Kidney (tissue), 14 donors: Measurements from ENCODE around the gene ANO2. TPM values are rescaled to one million over a fixed set of nuclear protein-coding genes. Genes with fewer than 3 reads are reported as not detected.
A peak's percentile ranks its signal among the peaks of the same experiment; 100 is the strongest.

Experiments used
- DNase-seq, 5 donors: peaks; one replicate each; pipeline ENCODE4 v3.0.0-alpha.2; 2013 to 2020
- FAIRE-seq: peaks from 2 replicates; lab custom pipeline; 2012; peaks lifted over from hg19 to GRCh38; lab: Jason Lieb, UNC
- H3K27ac ChIP-seq, 2 donors: one replicate each; pipeline ENCODE4 v1.7.0; 2013; ENCODE audit warnings: low read depth in 2 of 2, low read length in 2 of 2, inconsistent platforms in 1 of 2
- H3K27me3 ChIP-seq: one replicate; pipeline ENCODE4 v1.7.1; 2013; ENCODE audit warnings: low read length, inconsistent platforms; ENCODE audit not compliant: control insufficient read depth, insufficient read depth
- H3K36me3 ChIP-seq, 3 donors: one replicate each; pipeline versions ENCODE4 v1.7.0 to v1.7.1; 2013; ENCODE audit warnings: low read length in 3 of 3, control low read depth in 1 of 3, inconsistent platforms in 1 of 3; ENCODE audit not compliant: insufficient read depth in 3 of 3, control insufficient read depth in 2 of 3
- H3K4me1 ChIP-seq, 3 donors: one replicate each; pipeline versions ENCODE4 v1.7.0 to v1.7.1; 2013; ENCODE audit warnings: low read length in 3 of 3, inconsistent platforms in 1 of 3, low read depth in 1 of 3; ENCODE audit not compliant: control insufficient read depth in 2 of 3, insufficient read depth in 2 of 3
- H3K4me3 ChIP-seq, 3 donors: one replicate each; pipeline versions ENCODE4 v1.7.0 to v1.8.1; 2013; ENCODE audit warnings: low read length in 3 of 3, control low read depth in 1 of 3, inconsistent platforms in 1 of 3
- H3K9ac ChIP-seq, 3 donors: one replicate each; pipeline versions ENCODE4 v1.7.0 to v1.7.1; 2013; ENCODE audit warnings: low read length in 3 of 3, control low read depth in 1 of 3, inconsistent platforms in 1 of 3
- H3K9me3 ChIP-seq, 3 donors: one replicate each; pipeline versions ENCODE4 v1.7.0 to v1.7.1; 2013; ENCODE audit warnings: low read length in 3 of 3, control low read depth in 1 of 3, inconsistent platforms in 1 of 3; ENCODE audit not compliant: control insufficient read depth in 2 of 3, insufficient read depth in 1 of 3
- intact Hi-C: fragments of 100-400 bp; cut with DNase I; formaldehyde crosslinking; loops from one replicate; pipeline ENCODE4 v1.11.1; 2022
- polyA plus RNA-seq: library from polyadenylated mRNA; stranded (reverse); fragments of 350-450 nt; fragmentation: Illumina TruSeq; extraction: RNeasy Lipid Tissue Mini Kit (QIAGEN cat#74804); gene quantifications from one replicate; pipeline ENCODE4 v1.2.3, GENCODE V29; 2014; ENCODE audit warnings: low read depth, low replicate concordance; ENCODE audit not compliant: insufficient read depth
- total RNA-seq: library from RNA; stranded (reverse); fragmentation: NEBNext Ultra II Directional; extraction: Animal tissue kit (Norgen Biotek cat#: 25700); gene quantifications from one replicate; pipeline ENCODE4 v1.2.1, GENCODE V29; 2021
- TF ChIP-seq, protein P1 (sequence below): IDR thresholded peaks from 3 replicates; pipeline ENCODE4 v1.5.1; 2012; ENCODE audit warnings: mild to moderate bottlenecking, moderate library complexity, borderline replicate concordance; ENCODE audit not compliant: insufficient read depth; ENCODE audit errors: extremely low read depth
- donor health status: control.
- donor health status: control.
- donor health status: control.
- donor health status: control.
- donor health status: control.
- donor health status: DM: yes; HTN: yes; CAD: no.
- donor health status: Normal renal cell carcinoma (clear cell type).

ANO2 gene
- total and polyA plus RNA-seq, 2 donors from 2014 or later = 0.34 to 4.4 TPM

DNA sequence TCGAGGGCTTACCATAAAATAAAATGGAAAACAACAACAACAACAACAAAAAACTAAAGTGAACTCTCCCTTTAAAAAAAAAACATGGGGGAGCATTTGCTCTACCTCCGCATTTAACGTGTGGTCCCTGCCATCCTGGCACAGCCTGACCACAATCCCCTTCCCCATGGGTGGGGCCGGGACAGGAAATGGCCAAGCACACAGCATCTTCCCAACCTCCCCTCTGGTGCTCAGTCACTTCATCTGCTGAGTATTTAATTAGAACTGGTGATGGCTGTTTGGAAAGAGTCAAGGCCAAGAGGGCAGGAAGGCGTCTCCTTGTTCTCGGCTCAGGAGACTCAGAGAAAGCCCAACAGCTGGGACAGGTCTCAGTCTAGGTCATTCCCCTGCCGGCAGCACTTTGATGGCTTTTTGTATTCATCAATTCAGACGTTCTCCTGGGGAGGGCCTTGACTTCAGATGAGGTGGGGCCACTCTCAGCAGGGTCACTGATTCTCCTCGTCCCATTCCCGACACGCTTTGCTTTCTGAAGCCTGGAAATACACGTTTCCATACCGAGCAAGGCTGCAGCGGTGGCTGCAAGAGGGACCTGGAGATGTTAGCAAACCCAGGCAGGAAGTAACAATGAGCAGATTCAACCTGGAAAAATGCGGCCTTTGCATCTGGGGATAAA, 44.4 kb downstream of the ANO2 start:
- H3K9ac ChIP-seq = no peak overlapping the region
- H3K36me3 ChIP-seq = no peaks in the 10 kb centered on the region
- TF ChIP-seq, protein P1, sequence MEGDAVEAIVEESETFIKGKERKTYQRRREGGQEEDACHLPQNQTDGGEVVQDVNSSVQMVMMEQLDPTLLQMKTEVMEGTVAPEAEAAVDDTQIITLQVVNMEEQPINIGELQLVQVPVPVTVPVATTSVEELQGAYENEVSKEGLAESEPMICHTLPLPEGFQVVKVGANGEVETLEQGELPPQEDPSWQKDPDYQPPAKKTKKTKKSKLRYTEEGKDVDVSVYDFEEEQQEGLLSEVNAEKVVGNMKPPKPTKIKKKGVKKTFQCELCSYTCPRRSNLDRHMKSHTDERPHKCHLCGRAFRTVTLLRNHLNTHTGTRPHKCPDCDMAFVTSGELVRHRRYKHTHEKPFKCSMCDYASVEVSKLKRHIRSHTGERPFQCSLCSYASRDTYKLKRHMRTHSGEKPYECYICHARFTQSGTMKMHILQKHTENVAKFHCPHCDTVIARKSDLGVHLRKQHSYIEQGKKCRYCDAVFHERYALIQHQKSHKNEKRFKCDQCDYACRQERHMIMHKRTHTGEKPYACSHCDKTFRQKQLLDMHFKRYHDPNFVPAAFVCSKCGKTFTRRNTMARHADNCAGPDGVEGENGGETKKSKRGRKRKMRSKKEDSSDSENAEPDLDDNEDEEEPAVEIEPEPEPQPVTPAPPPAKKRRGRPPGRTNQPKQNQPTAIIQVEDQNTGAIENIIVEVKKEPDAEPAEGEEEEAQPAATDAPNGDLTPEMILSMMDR = no peak
- no peaks in the 10 kb centered on the region for H3K27me3 ChIP-seq
- no peak overlapping the region for H3K4me3 ChIP-seq
- no peak overlapping the region for H3K27ac ChIP-seq
- FAIRE-seq (no peak), DNase-seq (peak in 2 of 5 donors; percentile 3 to 39)
- intact Hi-C loops = no loop called here
- peaks cover 0 to 4% (median 0%) of the 10 kb centered on the region in 3 donors for H3K9me3 ChIP-seq
- no peaks in the 10 kb centered on the region for H3K4me1 ChIP-seq

DNA sequence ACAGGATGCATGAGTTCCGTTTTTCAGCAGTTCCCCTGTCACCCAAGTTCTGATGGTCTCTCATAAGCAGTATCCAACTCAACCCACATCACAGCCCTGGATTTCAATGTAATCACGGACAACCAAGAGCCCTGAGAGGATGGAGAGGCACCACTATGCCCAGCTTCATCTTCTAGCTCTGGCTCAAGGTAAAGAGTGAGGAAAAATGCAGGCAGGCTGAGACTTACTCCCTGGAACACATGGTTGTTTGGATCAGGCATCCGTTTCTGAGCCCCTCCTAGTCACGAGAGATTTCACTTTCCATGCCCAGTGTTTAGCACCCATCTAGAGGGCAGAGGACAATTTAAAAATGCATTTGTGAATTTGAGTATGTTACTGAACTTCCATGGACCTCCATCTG, 45.0 kb downstream of the ANO2 start:
- Histone ChIP-seq H3K27ac (no peak overlapping the region), H3K9ac (no peak overlapping the region), H3K9me3 (peaks cover 0 to 4% (median 0%) of the 10 kb centered on the region in 3 donors), H3K4me1 (no peaks in the 10 kb centered on the region), H3K36me3 (no peaks in the 10 kb centered on the region), H3K27me3 (no peaks in the 10 kb centered on the region), H3K4me3 (no peak overlapping the region)
- DNase-seq (no peak), FAIRE-seq (no peak)
- TF ChIP-seq, protein P1 = no peak
- intact Hi-C loops = no loop called here

DNA sequence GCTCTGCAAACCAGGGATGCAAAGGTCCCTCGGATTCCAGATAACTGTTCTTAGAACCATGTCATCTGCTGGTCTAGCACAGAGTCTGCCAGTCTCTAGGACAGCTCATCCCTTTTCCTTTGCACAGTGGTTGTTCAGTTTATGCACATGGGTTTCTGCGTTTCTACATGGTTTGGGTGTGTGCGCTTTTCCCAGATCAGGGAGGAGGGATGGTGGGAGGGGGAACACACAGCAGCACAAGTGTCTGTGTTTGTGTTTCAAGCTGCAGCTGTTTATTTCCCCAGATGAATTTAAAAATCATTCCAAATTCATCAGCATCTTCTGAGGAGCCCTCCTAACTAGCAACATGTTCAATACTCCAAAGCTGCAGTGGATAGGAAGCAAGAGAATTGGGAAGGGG, 45.4 kb downstream of the ANO2 start:
- DNase-seq (no peak), FAIRE-seq (no peak)
- H3K27ac ChIP-seq = no peak overlapping the region

More for the DNA sequence above, 45.4 kb downstream of the ANO2 start:
- TF ChIP-seq, protein P1 = no peak
- Histone ChIP-seq H3K4me1 (no peaks in the 10 kb centered on the region), H3K36me3 (no peaks in the 10 kb centered on the region), H3K27me3 (no peaks in the 10 kb centered on the region), H3K9me3 (peaks cover 0 to 4% (median 0%) of the 10 kb centered on the region in 3 donors), H3K9ac (no peak overlapping the region), H3K4me3 (no peak overlapping the region)
- intact Hi-C loops = no loop called here
